Kidney (tissue), 14 donors: ENCODE measurements around the gene MUC20. TPM values are rescaled to one million over a fixed set of nuclear protein-coding genes. Genes with fewer than 3 reads are reported as not detected.

ENCODE experiments used
- DNase-seq, 5 donors: peaks; one replicate each; pipeline ENCODE4 v3.0.0-alpha.2; 2013 to 2020
- FAIRE-seq: peaks from 2 replicates; lab custom pipeline; 2012; peaks lifted over from hg19 to GRCh38; lab: Jason Lieb, UNC
- H3K27ac ChIP-seq, 2 donors: one replicate each; pipeline ENCODE4 v1.7.0; 2013; ENCODE audit warnings: low read depth in 2 of 2, low read length in 2 of 2, inconsistent platforms in 1 of 2
- H3K27me3 ChIP-seq: one replicate; pipeline ENCODE4 v1.7.1; 2013; ENCODE audit warnings: low read length, inconsistent platforms; ENCODE audit not compliant: control insufficient read depth, insufficient read depth
- H3K36me3 ChIP-seq, 3 donors: one replicate each; pipeline versions ENCODE4 v1.7.0 to v1.7.1; 2013; ENCODE audit warnings: low read length in 3 of 3, control low read depth in 1 of 3, inconsistent platforms in 1 of 3; ENCODE audit not compliant: insufficient read depth in 3 of 3, control insufficient read depth in 2 of 3
- H3K4me1 ChIP-seq, 3 donors: one replicate each; pipeline versions ENCODE4 v1.7.0 to v1.7.1; 2013; ENCODE audit warnings: low read length in 3 of 3, inconsistent platforms in 1 of 3, low read depth in 1 of 3; ENCODE audit not compliant: control insufficient read depth in 2 of 3, insufficient read depth in 2 of 3
- H3K4me3 ChIP-seq, 3 donors: one replicate each; pipeline versions ENCODE4 v1.7.0 to v1.8.1; 2013; ENCODE audit warnings: low read length in 3 of 3, control low read depth in 1 of 3, inconsistent platforms in 1 of 3
- H3K9ac ChIP-seq, 3 donors: one replicate each; pipeline versions ENCODE4 v1.7.0 to v1.7.1; 2013; ENCODE audit warnings: low read length in 3 of 3, control low read depth in 1 of 3, inconsistent platforms in 1 of 3
- H3K9me3 ChIP-seq, 3 donors: one replicate each; pipeline versions ENCODE4 v1.7.0 to v1.7.1; 2013; ENCODE audit warnings: low read length in 3 of 3, control low read depth in 1 of 3, inconsistent platforms in 1 of 3; ENCODE audit not compliant: control insufficient read depth in 2 of 3, insufficient read depth in 1 of 3
- CTCF ChIP-seq: IDR thresholded peaks from 3 replicates; pipeline ENCODE4 v1.5.1; 2012; ENCODE audit warnings: mild to moderate bottlenecking, moderate library complexity, borderline replicate concordance; ENCODE audit not compliant: insufficient read depth; ENCODE audit errors: extremely low read depth
- intact Hi-C: fragments of 100-400 bp; cut with DNase I; formaldehyde crosslinking; loops from one replicate; pipeline ENCODE4 v1.11.1; 2022
- polyA plus RNA-seq: library from polyadenylated mRNA; stranded (reverse); fragments of 350-450 nt; fragmentation: Illumina TruSeq; extraction: RNeasy Lipid Tissue Mini Kit (QIAGEN cat#74804); gene quantifications from one replicate; pipeline ENCODE4 v1.2.3, GENCODE V29; 2014; ENCODE audit warnings: low read depth, low replicate concordance; ENCODE audit not compliant: insufficient read depth
- total RNA-seq: library from RNA; stranded (reverse); fragmentation: NEBNext Ultra II Directional; extraction: Animal tissue kit (Norgen Biotek cat#: 25700); gene quantifications from one replicate; pipeline ENCODE4 v1.2.1, GENCODE V29; 2021
- donor health status: control.
- donor health status: control.
- donor health status: control.
- donor health status: control.
- donor health status: control.
- donor health status: DM: yes; HTN: yes; CAD: no.
- donor health status: Normal renal cell carcinoma (clear cell type).

Gene MUC20
- total and polyA plus RNA-seq, 2 donors from 2014 or later: 42.6 to 53.3 TPM

DNA sequence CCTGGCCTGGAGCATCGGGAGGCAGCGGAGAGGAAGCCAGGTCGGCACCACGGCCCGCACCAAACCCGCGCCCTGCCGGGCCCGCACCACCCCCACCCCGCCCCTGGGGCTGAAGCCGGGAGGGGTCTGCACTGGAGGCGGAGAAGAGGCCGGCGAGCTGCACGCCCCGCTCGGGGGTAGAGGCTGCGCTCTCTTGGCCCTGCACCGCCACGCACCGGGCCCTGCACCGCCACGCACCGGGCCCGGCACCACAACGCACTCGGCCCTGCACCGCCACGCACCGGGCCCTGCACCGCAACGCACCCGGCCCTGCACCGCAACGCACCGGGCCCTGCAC, 41.4 kb downstream of the MUC20 start:
- DNase-seq (no peak), FAIRE-seq (no peak)
- H3K27ac ChIP-seq: no peak overlapping the region
- H3K27me3 ChIP-seq: peaks cover 4% of the 10 kb centered on the region
- no peak overlapping the region for H3K9ac ChIP-seq
- peaks cover 0 to 2% (median 0%) of the 10 kb centered on the region in 3 donors for H3K4me1 ChIP-seq
- no peaks in the 10 kb centered on the region for H3K36me3 ChIP-seq
- H3K4me3 ChIP-seq: no peak overlapping the region
- no peaks in the 10 kb centered on the region for H3K9me3 ChIP-seq
- TF ChIP-seq CTCF: no peak
- intact Hi-C loops: no loop called here

- FAIRE-seq (no peak), DNase-seq (peak in 1 of 5 donors; percentile 46)
- H3K27me3 ChIP-seq: peaks cover 4% of the 10 kb centered on the region
- no peaks in the 10 kb centered on the region for H3K36me3 ChIP-seq
- TF ChIP-seq CTCF: no peak
- intact Hi-C loops: no loop called here
- peaks cover 0 to 2% (median 0%) of the 10 kb centered on the region in 3 donors for H3K4me1 ChIP-seq
- H3K27ac ChIP-seq: no peak overlapping the region
- H3K9me3 ChIP-seq: no peaks in the 10 kb centered on the region
- no peak overlapping the region for H3K4me3 ChIP-seq
- H3K9ac ChIP-seq: no peak overlapping the region
Measured at GRCh38 chr3:195762611-195763010, 41.8 kb downstream of the MUC20 start.

DNA sequence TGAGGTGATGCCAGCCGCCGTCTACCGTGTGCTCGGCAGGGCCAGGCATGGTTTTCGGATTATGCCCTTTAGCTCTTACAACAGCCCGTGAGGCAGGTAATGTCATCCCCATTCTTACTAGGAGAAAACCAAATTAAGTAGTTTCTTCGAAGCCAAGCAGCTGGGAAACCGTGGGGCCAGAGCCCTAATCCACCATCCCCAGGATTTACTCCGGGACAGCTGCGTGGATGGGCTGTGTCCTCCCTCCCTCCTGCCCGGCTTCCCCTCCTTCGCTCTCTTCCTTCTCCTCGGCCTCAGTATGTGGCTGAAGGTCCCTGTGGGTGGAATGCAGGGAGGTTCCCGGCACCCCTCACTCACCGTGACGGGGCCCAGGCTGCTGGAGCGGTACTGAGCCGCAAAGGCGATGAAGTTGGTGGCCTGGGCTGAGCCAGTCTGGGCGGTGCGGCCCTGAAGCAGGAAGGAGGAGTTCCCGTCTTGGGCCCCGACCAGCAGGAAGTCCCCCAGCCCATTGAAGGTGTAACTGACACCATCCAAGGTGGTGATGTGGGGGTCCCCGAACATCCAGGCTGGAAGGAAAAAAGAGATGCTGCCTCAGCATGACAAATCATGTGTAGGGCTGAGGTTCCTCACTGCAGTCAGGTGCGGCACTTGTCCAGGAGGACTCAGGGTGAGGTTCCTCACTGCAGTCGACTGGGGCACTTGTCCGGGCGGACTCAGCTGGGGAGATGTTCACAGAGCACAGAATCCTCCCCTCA, 42.5 kb downstream of the MUC20 start:
- FAIRE-seq (no peak), DNase-seq (peak in 1 of 5 donors; percentile 41)
- intact Hi-C loops: no loop called here
- TF ChIP-seq CTCF: no peak
- Histone ChIP-seq H3K27me3 (peaks cover 4% of the 10 kb centered on the region), H3K9ac (no peak overlapping the region), H3K4me1 (peaks cover 0 to 2% (median 0%) of the 10 kb centered on the region in 3 donors), H3K9me3 (no peaks in the 10 kb centered on the region), H3K36me3 (no peaks in the 10 kb centered on the region), H3K27ac (no peak overlapping the region), H3K4me3 (no peak overlapping the region)
